GM18909 (cell line): Measurements from ENCODE around the gene KCNQ1.

ENCODE experiments used
- ATAC-seq: cut with Tn5 transposase; IDR thresholded peaks from one replicate; pipeline ENCODE4 v1.9.1; 2021; ENCODE audit warnings: mild to moderate bottlenecking; ENCODE audit not compliant: unreplicated experiment, poor library complexity

The KCNQ1 gene

DNA sequence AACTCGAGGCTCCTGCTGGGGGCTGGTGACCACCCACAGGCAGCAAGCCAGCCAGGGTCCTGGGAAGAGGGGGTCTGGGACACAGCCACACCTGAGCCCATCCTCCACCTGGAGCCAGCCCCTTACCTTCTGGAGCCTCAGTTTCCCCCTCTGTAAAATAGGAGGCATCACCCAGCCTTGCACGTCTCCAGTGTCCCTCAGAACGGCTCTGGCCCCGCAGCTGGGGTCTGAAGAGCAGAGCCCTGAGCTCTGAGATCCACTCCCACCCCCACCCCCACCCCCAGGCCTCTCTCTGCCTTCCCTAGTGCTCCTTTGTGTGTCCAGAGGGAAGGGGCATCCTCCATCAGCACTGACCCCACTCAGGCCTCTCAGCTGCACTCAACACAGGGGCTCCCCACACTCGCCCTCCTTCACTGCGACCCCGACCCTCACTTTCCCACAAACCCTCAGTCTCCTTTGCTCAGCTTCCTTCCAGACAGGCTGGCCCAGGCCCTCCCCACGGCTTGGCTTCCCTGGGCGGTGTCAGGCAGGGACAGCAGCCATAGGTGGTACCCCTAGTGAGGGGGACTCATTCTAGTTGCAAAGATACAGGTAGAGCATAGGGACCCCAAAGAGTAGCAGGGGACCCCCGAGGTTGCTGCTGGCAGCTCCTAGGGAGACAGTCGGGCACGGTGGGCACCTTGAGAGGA is 288.3 kb downstream of the KCNQ1 start:
- ATAC-seq = no peak

GRCh38 chr11:2734181-2735052 is 289.6 kb downstream of the KCNQ1 start:
- no peak for ATAC-seq

GRCh38 chr11:2735053-2735589 is 290.3 kb downstream of the KCNQ1 start:
- ATAC-seq = no peak

- no peak for ATAC-seq
Measured at GRCh38 chr11:2736577-2737225, 291.9 kb downstream of the KCNQ1 start.

DNA sequence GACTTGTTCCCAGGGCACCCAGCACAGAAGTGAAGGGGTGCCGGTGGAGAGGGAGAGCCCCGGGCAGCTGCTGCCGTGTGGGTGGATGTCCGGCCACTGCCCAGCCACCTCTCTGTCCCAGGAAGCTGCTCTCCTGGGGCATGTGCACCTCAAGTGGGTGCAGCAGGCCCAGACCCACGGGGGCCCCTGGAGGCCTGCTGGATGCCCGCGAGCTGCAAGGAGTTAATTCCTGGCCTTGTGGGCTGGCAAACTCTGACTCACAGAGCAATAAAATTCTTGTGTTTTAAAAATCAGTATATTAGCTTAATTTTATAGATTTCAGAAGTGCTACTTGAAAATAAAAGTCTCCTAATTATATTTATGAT is 292.4 kb downstream of the KCNQ1 start:
- ATAC-seq = no peak

DNA sequence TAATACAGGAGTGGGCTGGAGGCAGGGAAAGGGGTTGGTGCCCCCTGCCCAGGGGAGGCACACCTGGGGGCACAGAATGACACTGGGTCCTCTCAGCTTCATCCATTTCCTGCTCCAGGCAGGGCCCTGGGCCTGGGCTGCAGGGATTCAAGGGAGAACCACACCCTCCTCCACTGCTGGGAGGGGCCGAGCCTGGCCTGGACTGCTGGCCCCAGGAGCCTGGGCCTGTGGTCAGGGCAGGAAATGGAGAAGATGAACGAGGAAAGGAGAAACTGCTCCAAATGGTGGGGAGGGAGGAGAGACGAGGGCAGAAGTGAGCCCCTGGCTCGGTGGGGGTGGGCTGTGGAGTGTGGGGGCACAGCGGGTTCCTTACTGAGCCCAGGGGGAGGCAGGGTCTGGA is 293.1 kb downstream of the KCNQ1 start:
- no peak for ATAC-seq

DNA sequence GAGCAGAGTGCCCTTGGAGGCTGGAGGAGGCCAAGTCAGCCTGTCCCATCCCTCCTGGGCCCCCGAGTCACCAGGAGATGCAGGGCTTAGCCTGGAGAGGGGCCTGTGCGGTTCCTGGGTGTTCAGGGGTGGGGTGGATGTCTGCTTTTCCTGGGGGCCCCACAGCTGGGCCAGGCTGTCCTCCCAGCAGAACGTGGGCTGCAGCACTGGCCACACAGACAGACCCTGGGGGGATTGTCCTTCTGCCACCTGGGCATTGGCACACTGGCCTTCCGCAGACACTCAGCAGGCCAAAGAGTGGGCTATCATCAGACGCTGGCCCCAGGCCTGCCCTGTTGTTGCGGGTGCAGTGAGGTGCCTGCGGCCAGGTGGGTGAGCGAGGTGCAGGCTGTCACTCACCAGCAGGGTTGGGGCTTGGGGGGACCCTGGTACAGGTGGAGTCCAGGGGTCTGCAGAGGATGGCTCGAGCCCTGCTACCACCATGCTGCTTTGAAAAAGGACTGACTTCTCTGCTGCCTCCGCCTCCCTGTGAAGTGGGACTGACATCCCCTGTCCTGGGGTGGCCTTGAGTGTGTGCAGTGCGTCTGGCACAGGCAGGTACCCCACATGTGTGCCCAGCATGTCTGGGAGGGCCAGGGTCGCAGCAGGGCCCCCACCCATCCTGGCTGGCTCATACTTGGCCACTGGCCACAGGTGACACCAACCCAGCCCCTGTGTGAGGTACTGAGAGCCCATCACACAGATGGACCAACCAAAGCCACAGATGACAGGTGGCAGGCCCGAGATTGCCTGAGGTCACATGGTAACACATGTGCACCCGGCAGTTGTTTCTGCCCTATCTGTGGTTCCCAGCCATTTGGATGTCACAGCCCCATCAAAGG is 294.0 kb downstream of the KCNQ1 start:
- ATAC-seq = no peak

DNA sequence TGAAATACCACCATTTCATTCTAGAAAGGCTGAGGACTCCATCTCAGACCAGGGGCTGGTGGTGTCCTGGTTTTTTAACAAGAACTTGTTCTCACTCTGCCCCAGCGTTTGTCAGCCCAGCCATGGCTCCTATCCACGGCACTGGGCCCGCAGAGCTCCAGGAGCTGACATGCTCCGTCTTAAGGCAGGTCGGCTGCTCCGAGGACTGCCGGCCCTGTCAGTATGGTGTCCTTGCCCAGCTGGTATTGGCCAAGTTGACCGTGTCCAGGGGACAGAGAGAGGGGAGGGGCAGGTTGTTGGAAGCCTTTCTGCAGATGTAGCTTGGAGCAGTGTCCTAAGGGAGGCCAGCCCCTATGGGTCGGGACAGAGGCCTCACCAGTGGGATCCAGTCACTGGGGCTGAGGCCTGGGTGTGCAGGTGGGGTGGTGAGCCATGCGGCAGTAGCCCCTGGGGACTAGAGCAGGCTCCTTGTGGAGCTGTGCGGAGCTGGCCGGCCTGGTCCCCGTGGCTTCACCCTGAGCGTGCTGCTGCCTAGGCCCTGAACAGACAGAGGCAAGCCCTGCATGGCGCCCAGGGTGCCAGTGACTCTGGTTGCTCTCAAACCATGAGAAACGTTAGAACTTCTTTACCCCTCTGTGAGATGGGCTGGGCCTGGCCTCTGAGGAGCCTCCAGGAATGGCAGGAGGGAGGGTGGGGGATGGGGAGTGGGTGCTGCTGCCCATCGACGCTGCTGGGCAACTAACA is 294.9 kb downstream of the KCNQ1 start:
- no peak for ATAC-seq

GRCh38 chr11:2740275-2740940 is 295.6 kb downstream of the KCNQ1 start:
- ATAC-seq = no peak

DNA sequence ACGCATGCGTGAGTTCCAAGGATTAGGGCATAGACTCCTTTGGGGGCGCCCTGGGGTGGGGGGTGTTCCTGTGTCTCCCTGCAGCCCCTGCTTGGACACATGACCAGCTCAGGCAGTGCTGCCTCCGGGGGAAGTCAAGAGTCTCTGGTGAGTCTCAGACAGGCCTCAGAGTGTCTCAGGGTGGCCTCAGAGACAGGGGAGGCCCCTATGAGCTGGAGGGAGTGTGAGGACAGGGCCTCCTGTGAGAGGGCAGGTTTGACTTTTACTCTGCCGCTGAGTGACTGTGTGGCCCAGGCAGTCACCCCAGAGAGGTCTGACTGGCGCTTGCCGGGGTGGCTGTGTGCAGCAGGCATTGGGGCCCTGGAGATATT is 296.2 kb downstream of the KCNQ1 start:
- no peak for ATAC-seq

DNA sequence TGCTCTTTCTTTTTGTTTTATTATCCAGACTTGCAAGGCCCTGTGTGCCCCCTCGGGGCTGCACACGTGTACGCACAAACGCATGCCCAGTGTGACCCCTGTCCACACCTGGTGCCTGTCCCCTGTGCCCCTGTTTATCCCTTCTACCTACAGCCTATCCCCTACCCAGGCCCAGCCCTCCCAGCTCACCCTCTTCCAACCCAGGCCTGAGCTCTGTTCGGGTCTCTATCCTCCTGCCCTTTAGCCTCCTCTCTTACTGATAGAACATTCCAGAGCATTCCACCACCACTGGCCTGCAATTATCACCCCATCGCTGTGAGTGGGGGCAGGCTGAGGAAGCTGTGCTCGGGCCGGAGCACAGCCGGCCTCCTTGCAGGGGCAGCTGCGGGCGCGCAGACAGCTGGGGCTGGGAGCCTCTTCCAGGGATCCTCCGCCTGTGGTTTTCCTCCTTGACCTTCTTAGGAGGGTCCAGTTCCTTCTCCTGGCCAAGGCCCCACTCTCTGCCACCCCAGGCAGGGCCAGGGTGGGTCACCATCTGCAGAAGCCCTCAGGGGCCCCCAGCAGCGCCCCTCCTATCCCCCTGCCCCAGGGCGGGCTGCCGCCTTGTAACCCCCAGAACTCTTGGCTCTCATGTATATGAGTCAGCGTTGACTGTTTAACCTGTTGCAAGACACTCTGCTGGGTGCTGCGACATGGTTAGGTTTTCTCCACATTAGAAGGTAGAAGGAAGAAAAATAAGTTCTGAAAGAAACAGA is 296.7 kb downstream of the KCNQ1 start:
- ATAC-seq = no peak

DNA sequence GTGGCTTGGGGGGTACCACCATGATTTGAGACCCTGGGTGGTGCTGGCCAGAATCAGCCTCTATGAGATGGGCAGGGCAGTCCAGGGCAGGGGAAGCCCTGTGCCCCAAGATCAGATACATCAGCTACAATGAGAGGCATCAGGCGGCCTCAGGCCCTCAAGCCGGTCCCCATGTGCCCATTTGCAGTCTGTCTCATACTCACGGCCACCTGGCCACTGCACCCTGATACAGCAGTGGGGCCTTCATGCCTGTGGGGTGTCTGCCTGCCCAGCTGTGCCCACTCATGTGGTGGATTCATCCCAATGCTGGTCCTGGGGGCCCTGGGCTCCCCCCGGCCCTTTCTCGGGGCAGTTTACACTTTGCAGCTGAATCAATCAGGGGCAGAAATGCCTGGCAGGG is 297.4 kb downstream of the KCNQ1 start:
- ATAC-seq = no peak

DNA sequence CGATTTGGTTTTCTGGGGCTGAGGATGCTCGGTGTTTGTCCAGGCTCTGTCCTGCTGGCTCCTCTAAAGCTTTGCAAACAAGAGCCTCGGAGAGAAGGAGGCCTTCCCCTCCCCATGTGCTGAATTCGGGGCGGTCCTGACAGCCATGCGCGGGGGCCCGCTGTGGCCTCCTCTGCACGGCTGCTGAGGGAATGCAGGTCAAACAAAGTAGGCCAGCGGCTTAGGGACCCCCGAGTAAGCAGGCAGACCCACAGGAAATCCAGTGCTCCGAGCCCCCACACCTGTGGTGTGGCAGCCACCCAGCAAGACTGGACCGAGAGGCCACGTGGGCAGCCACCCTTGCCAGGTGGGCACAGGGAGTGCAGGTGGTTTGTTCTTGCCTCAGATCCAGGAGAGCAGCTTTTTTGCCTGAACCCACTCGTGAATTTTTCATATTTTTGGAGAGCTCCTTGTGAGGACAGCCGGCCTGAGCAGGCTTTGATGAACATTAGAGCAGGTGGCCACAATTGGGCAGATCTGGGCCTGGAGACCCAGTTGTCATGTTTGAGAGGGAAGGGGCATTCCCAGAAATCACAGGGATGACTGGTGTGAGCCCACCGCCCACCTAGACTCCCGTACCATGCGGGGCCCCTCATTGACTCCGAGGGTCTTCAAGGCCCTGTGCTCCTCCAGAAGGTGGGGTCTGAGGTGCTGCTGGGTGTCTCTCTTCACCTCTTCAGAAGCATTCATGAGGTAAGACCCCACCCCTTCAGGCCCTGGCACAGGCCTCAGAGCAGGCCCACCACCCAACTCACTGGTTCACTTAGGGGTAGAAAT is 298.0 kb downstream of the KCNQ1 start:
- ATAC-seq = no peak

GRCh38 chr11:2743427-2744110 is 298.8 kb downstream of the KCNQ1 start:
- no peak for ATAC-seq

GRCh38 chr11:2744166-2744565 is 299.4 kb downstream of the KCNQ1 start:
- ATAC-seq = no peak

DNA sequence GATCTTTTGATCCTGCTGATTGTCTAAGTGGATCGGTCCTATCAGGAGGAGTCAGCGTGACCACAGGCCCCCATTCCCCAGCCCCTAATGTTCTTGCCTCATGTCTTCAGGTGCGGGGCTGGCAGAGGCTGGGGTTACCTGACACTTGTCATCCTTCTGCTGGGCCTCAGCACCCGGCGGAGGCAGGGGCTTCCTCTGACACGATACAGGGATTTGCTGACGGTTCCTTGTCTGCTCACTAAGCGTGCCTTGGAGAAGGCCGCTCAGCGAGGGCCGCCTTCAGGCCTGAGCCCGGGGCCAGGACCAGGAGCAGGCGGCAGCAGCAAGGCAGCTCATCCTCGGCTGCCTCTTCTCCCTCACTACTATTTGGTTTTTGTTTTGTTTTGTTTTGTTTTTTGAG is 300.7 kb downstream of the KCNQ1 start:
- no peak for ATAC-seq
